Measurements from ENCODE around the gene TANGO2. TPM values are rescaled to one million over a fixed set of nuclear protein-coding genes. Genes with fewer than 3 reads are reported as not detected.

Gene TANGO2
- total and polyA plus RNA-seq, 2 of the 8 experiments (the other 6 are each of a cell fraction or from before 2014, with no cell fraction given), result 10.1 to 18.4 TPM

DNA sequence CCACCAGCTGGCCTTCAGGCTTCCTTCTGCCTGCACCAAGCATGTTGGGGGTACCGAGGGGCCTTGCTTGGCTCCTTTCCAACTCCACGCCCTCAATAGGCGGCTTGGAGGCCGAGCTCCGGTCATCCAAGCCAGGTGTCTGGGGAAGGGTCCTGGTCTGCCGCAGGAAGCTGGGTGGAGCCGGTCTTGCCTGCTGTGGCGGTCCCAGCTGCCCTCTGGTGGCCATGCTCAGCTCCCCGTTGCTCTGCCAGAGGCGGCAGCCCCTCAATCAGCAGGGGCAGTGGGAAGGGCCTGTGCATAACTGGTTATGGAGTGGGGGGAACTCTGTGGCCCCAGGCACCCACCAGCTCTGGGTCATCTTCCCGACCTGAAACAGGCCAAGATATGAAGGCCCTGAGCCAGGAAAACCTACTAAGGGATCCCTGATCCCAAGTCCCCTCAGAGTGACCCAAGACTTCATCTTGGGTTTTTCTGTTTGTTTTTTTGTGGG lies 7.5 kb upstream of the TANGO2 start (continued):
- peak; percentile 89 to 95 (median 94) for TF ChIP-seq CTCF (IDR thresholded peaks at IDR 0.05; ENCODE audit: control extremely low read depth in 1 of 3, insufficient read depth in 1 of 3, low read depth in 1 of 3, low read length in 3 of 3)
- TF ChIP-seq KDM1A (IDR thresholded peaks at IDR 0.05; ENCODE audit: borderline replicate concordance, low read length), result no peak
- TF ChIP-seq SAP30 (IDR thresholded peaks at IDR 0.05; ENCODE audit: insufficient read depth, insufficient replicate concordance, low read length), result no peak
- peak; percentile 58; the same call in 1 of the 2 replicates for TF ChIP-seq TBP (IDR thresholded peaks at IDR 0.05; ENCODE audit: low read depth, low read length)
- TF ChIP-seq ZNF274 (IDR thresholded peaks at IDR 0.05; ENCODE audit: borderline replicate concordance, extremely low read depth, low read length), result no peak
- no peak for TF ChIP-seq TCF12 (IDR thresholded peaks at IDR 0.05; ENCODE audit: low read depth, low read length)
- TF ChIP-seq GABPA (IDR thresholded peaks at IDR 0.05; ENCODE audit: borderline replicate concordance, insufficient read depth, low read length), result peak; percentile 74; the same call in 1 of the 2 replicates
- TF ChIP-seq TEAD4 (IDR thresholded peaks at IDR 0.05; ENCODE audit: low read depth, low read length), result no peak
- TF ChIP-seq RNF2 (IDR thresholded peaks at IDR 0.05; ENCODE audit: borderline replicate concordance, low read depth, low read length, missing control alignments, poor library complexity, severe bottlenecking), result no peak
- no peak for TF ChIP-seq CHD1 (IDR thresholded peaks at IDR 0.05; ENCODE audit: low read depth, low read length)
- TF ChIP-seq CREB1 (IDR thresholded peaks at IDR 0.05), result no peak

Measured in H1 (cell line).